ENCODE results near the gene RSAD1. TPM values are rescaled to one million over a fixed set of nuclear protein-coding genes. Genes with fewer than 3 reads are reported as not detected.

Gene RSAD1
- total and polyA plus RNA-seq, 8 donors, result 20.1 to 49.4 (median 33.6) TPM

GRCh38 chr17:50523208-50523607, 44.5 kb downstream of the RSAD1 start:
- Histone ChIP-seq H3K4me1 (peaks cover 0 to 11% (median 0%) of the 10 kb centered on the region in 3 donors), H3K36me3 (no peaks in the 10 kb centered on the region), H3K4me3 (no peak overlapping the region), H3K27ac (no peak overlapping the region), H3K27me3 (no peaks in the 10 kb centered on the region), H3K9me3 (no peaks in the 10 kb centered on the region)
- DNase-seq (no peak), ATAC-seq (no peak), FAIRE-seq (no peak)
- 72 to 80% methylated on average over 2 of the region's 2 CpGs for WGBS, 2 donors
- no peak for TF ChIP-seq CTCF (IDR thresholded peaks at IDR 0.05)
- intact Hi-C loops (cut with DNase I), result no loop called here

GRCh38 chr17:50524838-50525237, 46.2 kb downstream of the RSAD1 start:
- no peaks in the 10 kb centered on the region for H3K4me1 ChIP-seq
- FAIRE-seq, result no peak
- no peak for DNase-seq
- no peak for TF ChIP-seq CTCF (IDR thresholded peaks at IDR 0.05)
- no peaks in the 10 kb centered on the region for H3K36me3 ChIP-seq
- H3K27ac ChIP-seq, result no peak overlapping the region
- intact Hi-C loops (cut with DNase I), result no loop called here
- no peaks in the 10 kb centered on the region for H3K27me3 ChIP-seq
- 90 to 93% methylated on average over 18 of the region's 18 CpGs for WGBS, 2 donors
- H3K9me3 ChIP-seq, result no peaks in the 10 kb centered on the region
- no peak overlapping the region for H3K4me3 ChIP-seq
- ATAC-seq, result no peak

- no peak for TF ChIP-seq CTCF (IDR thresholded peaks at IDR 0.05)
- Histone ChIP-seq H3K36me3 (no peaks in the 10 kb centered on the region), H3K4me1 (peaks cover 7 to 14% (median 13%) of the 10 kb centered on the region in 3 donors), H3K4me3 (no peak overlapping the region), H3K9me3 (no peaks in the 10 kb centered on the region), H3K27ac (no peak overlapping the region), H3K27me3 (no peaks in the 10 kb centered on the region)
- FAIRE-seq (no peak), ATAC-seq (no peak), DNase-seq (no peak)
- 42 to 66% methylated on average over 5 of the region's 5 CpGs for WGBS, 2 donors
- intact Hi-C loops (cut with DNase I), result no loop called here
These were observed 48.6 kb downstream of the RSAD1 start for GRCh38 chr17:50527155-50527762.

- DNase-seq (no peak), ATAC-seq (no peak), FAIRE-seq (no peak)
- Histone ChIP-seq H3K27me3 (no peaks in the 10 kb centered on the region), H3K4me3 (no peak overlapping the region), H3K9me3 (no peaks in the 10 kb centered on the region), H3K36me3 (no peaks in the 10 kb centered on the region), H3K27ac (no peak overlapping the region), H3K4me1 (peaks cover 9 to 17% (median 15%) of the 10 kb centered on the region in 3 donors)
- 48 to 87% methylated on average over 4 of the region's 4 CpGs for WGBS, 2 donors
- intact Hi-C loops (cut with DNase I), result no loop called here
- TF ChIP-seq CTCF (IDR thresholded peaks at IDR 0.05), result no peak
These were observed 49.4 kb downstream of the RSAD1 start for GRCh38 chr17:50527949-50528474.

GRCh38 chr17:50529849-50530248, 51.2 kb downstream of the RSAD1 start:
- WGBS, 2 donors, result 91 to 94% methylated on average over 7 of the region's 7 CpGs
- FAIRE-seq, result no peak
- H3K9me3 ChIP-seq, result no peaks in the 10 kb centered on the region
- no peak for TF ChIP-seq CTCF (IDR thresholded peaks at IDR 0.05)
- no peak for DNase-seq
- H3K27ac ChIP-seq, result no peak overlapping the region
- no peaks in the 10 kb centered on the region for H3K36me3 ChIP-seq
- ATAC-seq, result no peak
- peaks cover 9 to 23% (median 17%) of the 10 kb centered on the region in 3 donors for H3K4me1 ChIP-seq
- H3K4me3 ChIP-seq, result no peak overlapping the region
- intact Hi-C loops (cut with DNase I), result loop anchor here in 1 of 3 donors (10.0 kb wide), 1 partner anchor 45 kb away; no protein-coding TSS in a partner anchor
- H3K27me3 ChIP-seq, result no peaks in the 10 kb centered on the region
